Astrocyte (in vitro differentiated cells and primary cell): ENCODE results near the gene UNC93A. TPM values are rescaled to one million over a fixed set of nuclear protein-coding genes. Genes with fewer than 3 reads are reported as not detected.

Source experiments
- DNase-seq: peaks from one replicate; pipeline ENCODE4 v3.0.0-alpha.2; 2010; ENCODE audit warnings: low read depth
- FAIRE-seq: peaks from 2 replicates; lab custom pipeline; 2011; peaks lifted over from hg19 to GRCh38; lab: Jason Lieb, UNC
- H2AFZ ChIP-seq: 2 replicates; pipeline ENCODE4 v1.6.0; 2012; ENCODE audit warnings: low read depth, low read length, inconsistent platforms
- H3K27ac ChIP-seq: 2 replicates; pipeline ENCODE4 v1.5.1; 2011; ENCODE audit warnings: low read depth, low read length, inconsistent platforms
- H3K27me3 ChIP-seq: 2 replicates; pipeline ENCODE4 v1.6.0; 2011; ENCODE audit warnings: low read length, inconsistent platforms; ENCODE audit not compliant: insufficient read depth
- H3K36me3 ChIP-seq: 2 replicates; pipeline ENCODE4 v1.5.1; 2011; ENCODE audit warnings: low read length, inconsistent platforms; ENCODE audit not compliant: insufficient read depth
- H3K4me1 ChIP-seq: 2 replicates; pipeline ENCODE4 v1.5.1; 2011; ENCODE audit warnings: low read length, inconsistent platforms; ENCODE audit not compliant: insufficient read depth
- H3K4me2 ChIP-seq: 2 replicates; pipeline ENCODE4 v1.6.0; 2012; ENCODE audit warnings: low read length, inconsistent platforms
- H3K4me3 ChIP-seq: 2 replicates; pipeline ENCODE4 v1.5.1; 2011; ENCODE audit warnings: low read depth, mild to moderate bottlenecking, low read length, inconsistent platforms; ENCODE audit not compliant: insufficient read depth
- H3K79me2 ChIP-seq: 2 replicates; pipeline ENCODE4 v1.6.0; 2012; ENCODE audit warnings: mild to moderate bottlenecking, low read length, inconsistent platforms; ENCODE audit not compliant: insufficient read depth
- H3K9ac ChIP-seq: 2 replicates; pipeline ENCODE4 v1.6.0; 2012; ENCODE audit warnings: mild to moderate bottlenecking, low read length, inconsistent platforms
- H3K9me3 ChIP-seq: 2 replicates; pipeline ENCODE4 v1.5.1; 2012; ENCODE audit warnings: low read depth, mild to moderate bottlenecking, low read length, inconsistent platforms; ENCODE audit not compliant: insufficient read depth
- H4K20me1 ChIP-seq: 2 replicates; pipeline ENCODE4 v1.6.0; 2012; ENCODE audit warnings: low read length, inconsistent platforms; ENCODE audit not compliant: insufficient read depth
- H3K27ac Mint-ChIP-seq: one replicate; pipeline ENCODE4 v1.8.0; 2021; ENCODE audit warnings: mild to moderate bottlenecking, mixed read lengths; ENCODE audit not compliant: unreplicated experiment
- H3K27me3 Mint-ChIP-seq: one replicate; pipeline ENCODE4 v1.8.0; 2021; ENCODE audit warnings: low read depth, mixed read lengths; ENCODE audit not compliant: unreplicated experiment
- H3K36me3 Mint-ChIP-seq: one replicate; pipeline ENCODE4 v1.8.0; 2021; ENCODE audit warnings: low read depth, mixed read lengths; ENCODE audit not compliant: unreplicated experiment
- H3K4me1 Mint-ChIP-seq: one replicate; pipeline ENCODE4 v1.8.0; 2021; ENCODE audit warnings: low read depth, mixed read lengths; ENCODE audit not compliant: unreplicated experiment
- H3K4me3 Mint-ChIP-seq: one replicate; pipeline ENCODE4 v1.8.0; 2021; ENCODE audit warnings: mild to moderate bottlenecking, moderate library complexity, mixed read lengths; ENCODE audit not compliant: unreplicated experiment
- H3K9me3 Mint-ChIP-seq: one replicate; pipeline ENCODE4 v1.8.0; 2021; ENCODE audit warnings: mild to moderate bottlenecking, mixed read lengths; ENCODE audit not compliant: unreplicated experiment
- CTCF ChIP-seq: IDR thresholded peaks from 2 replicates; pipeline ENCODE4 v1.5.1; 2011; ENCODE audit warnings: low read depth, mild to moderate bottlenecking, inconsistent platforms, low read length, moderate library complexity; ENCODE audit not compliant: insufficient read depth
- EZH2 ChIP-seq: IDR thresholded peaks from 2 replicates; pipeline ENCODE4 v1.6.1; 2012; ENCODE audit warnings: mild to moderate bottlenecking, low read length, inconsistent platforms; ENCODE audit not compliant: insufficient read depth
- total RNA-seq: library from RNA; stranded (reverse); gene quantifications from 2 replicates; pipeline ENCODE4 v1.2.1, GENCODE V29; 2021

UNC93A gene
- total RNA-seq, 1 donor from 2014 or later: not detected

- H2AFZ ChIP-seq: no peak overlapping the region
- no peak overlapping the region for H3K4me3 ChIP-seq
- H3K27ac Mint-ChIP-seq: no peak overlapping the region
- no peak overlapping the region for H3K4me3 Mint-ChIP-seq
- DNase-seq: no peak
- no peaks in the 10 kb centered on the region for H4K20me1 ChIP-seq
- no peaks in the 10 kb centered on the region for H3K36me3 Mint-ChIP-seq
- peaks cover 4% of the 10 kb centered on the region for H3K27me3 Mint-ChIP-seq
- no peaks in the 10 kb centered on the region for H3K27me3 ChIP-seq
- no peak for FAIRE-seq
- no peaks in the 10 kb centered on the region for H3K36me3 ChIP-seq
- H3K9me3 ChIP-seq: peaks cover 3% of the 10 kb centered on the region
- no peak for TF ChIP-seq EZH2
- no peak overlapping the region for H3K9ac ChIP-seq
- no peaks in the 10 kb centered on the region for H3K79me2 ChIP-seq
- H3K27ac ChIP-seq: no peak overlapping the region
- no peak overlapping the region for H3K4me2 ChIP-seq
- peaks cover 5% of the 10 kb centered on the region for H3K4me1 Mint-ChIP-seq
- H3K9me3 Mint-ChIP-seq: no peaks in the 10 kb centered on the region
- no peaks in the 10 kb centered on the region for H3K4me1 ChIP-seq
These were observed 46.7 kb downstream of the UNC93A start for GRCh38 chr6:167337675-167338449.

GRCh38 chr6:167338541-167339117, 47.5 kb downstream of the UNC93A start:
- H3K36me3 ChIP-seq: no peaks in the 10 kb centered on the region
- peaks cover 4% of the 10 kb centered on the region for H3K27me3 Mint-ChIP-seq
- H3K27me3 ChIP-seq: no peaks in the 10 kb centered on the region
- no peaks in the 10 kb centered on the region for H3K36me3 Mint-ChIP-seq
- no peak overlapping the region for H3K9ac ChIP-seq
- no peaks in the 10 kb centered on the region for H3K4me1 ChIP-seq
- no peak overlapping the region for H3K4me3 ChIP-seq
- no peaks in the 10 kb centered on the region for H4K20me1 ChIP-seq
- FAIRE-seq: no peak
- DNase-seq: no peak
- H3K79me2 ChIP-seq: no peaks in the 10 kb centered on the region
- peaks cover 5% of the 10 kb centered on the region for H3K4me1 Mint-ChIP-seq
- no peak overlapping the region for H3K27ac ChIP-seq
- TF ChIP-seq EZH2 (no peak), CTCF (no peak)
- no peak overlapping the region for H3K4me2 ChIP-seq
- H3K27ac Mint-ChIP-seq: no peak overlapping the region
- no peak overlapping the region for H2AFZ ChIP-seq
- no peaks in the 10 kb centered on the region for H3K9me3 Mint-ChIP-seq
- no peak overlapping the region for H3K4me3 Mint-ChIP-seq
- peaks cover 3% of the 10 kb centered on the region for H3K9me3 ChIP-seq

- Histone ChIP-seq H3K79me2 (no peaks in the 10 kb centered on the region), H3K9me3 (peaks cover 3% of the 10 kb centered on the region), H3K27ac (no peak overlapping the region), H4K20me1 (no peaks in the 10 kb centered on the region), H2AFZ (no peak overlapping the region), H3K4me2 (no peak overlapping the region), H3K4me1 (no peaks in the 10 kb centered on the region), H3K9ac (no peak overlapping the region), H3K36me3 (no peaks in the 10 kb centered on the region), H3K4me3 (no peak overlapping the region), H3K27me3 (no peaks in the 10 kb centered on the region)
- Mint-ChIP-seq H3K4me1 (peaks cover 5% of the 10 kb centered on the region), H3K27me3 (peaks cover 8% of the 10 kb centered on the region), H3K27ac (no peak overlapping the region), H3K36me3 (no peaks in the 10 kb centered on the region), H3K4me3 (no peak overlapping the region), H3K9me3 (no peaks in the 10 kb centered on the region)
- DNase-seq (no peak), FAIRE-seq (no peak)
- TF ChIP-seq CTCF (no peak), EZH2 (no peak)
These were observed 50.0 kb downstream of the UNC93A start for GRCh38 chr6:167341038-167341583.
